ENCODE measurements around the gene RMND1.
"Not testable (repeated sequence)": the region's sequence is repeated elsewhere in the genome, so short reads cannot be mapped to it uniquely, and the experiment has no call there.

Gene RMND1

DNA sequence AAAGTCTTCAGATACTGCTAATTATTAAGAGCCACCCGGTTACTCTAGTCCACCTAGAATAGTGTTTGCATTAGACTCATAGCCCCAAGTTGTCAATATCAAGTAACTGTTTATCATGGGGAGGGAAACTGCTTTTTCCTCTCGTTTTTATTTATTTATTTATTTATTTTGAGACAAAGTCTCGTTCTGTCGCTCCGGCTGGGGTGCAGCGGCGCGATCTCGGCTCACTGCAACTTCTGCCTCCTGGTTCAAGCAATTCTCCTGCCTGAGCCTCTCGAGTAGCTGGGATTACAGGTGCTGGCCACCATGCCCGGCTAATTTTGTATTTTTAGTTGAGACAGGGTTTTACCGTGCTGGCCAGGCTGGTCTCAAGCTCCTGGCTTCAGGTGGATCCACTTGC is 25.8 kb upstream of the RMND1 start:
- no peak overlapping the region for H3K4me3 Mint-ChIP-seq
- no peak for ATAC-seq
- no peak for DNase-seq (ENCODE audit: low spot score in 2 of 2)
- H3K36me3 Mint-ChIP-seq = no peaks in the 10 kb centered on the region
- H3K4me1 Mint-ChIP-seq = peaks cover 23% of the 10 kb centered on the region
- no peaks in the 10 kb centered on the region for H3K9me3 Mint-ChIP-seq
- H3K27ac Mint-ChIP-seq = no peak overlapping the region

DNA sequence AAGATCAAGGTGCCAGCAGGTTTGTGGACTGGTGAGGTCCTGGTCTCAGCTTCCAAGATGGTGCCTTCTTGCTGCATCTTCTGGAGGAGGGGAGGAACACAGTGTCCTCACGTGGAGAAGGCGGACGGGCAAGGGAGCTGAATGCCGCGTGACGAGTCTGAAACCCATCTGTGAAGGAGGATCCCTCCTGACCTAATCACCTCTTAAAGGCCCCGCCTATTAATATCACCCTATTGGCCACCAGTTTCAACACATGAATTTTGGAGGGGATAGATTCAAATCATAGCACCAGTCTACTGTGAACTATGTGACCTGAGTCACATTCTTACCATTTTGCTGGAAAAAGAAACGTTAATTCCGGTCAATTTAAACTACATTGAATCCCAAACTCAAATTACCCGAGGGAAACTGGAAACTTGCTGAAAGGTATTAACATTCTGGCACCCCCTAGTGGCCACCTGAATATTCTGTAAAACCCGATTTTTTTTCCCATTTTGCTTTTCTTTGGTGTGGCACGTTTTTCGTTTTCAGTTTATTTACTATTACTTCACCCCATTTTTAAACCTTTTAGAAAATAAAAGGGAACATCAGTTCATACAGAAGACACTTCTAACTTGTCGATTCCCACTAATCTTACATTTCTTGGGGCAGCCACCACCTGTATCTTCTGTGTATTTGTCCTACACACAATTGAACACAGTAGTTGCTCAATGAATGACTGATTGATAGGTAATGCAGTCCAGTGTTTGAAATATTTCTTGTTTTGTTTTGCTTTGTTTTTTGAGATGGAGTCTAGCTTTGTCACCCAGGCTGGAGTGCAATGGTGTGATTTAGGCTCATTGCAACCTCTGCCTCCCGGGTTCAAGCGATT is 24.0 kb upstream of the RMND1 start:
- Mint-ChIP-seq H3K27ac (no peak overlapping the region), H3K9me3 (no peaks in the 10 kb centered on the region), H3K4me3 (no peak overlapping the region), H3K36me3 (no peaks in the 10 kb centered on the region), H3K4me1 (peaks cover 6% of the 10 kb centered on the region)
- peak; percentile 21 to 63 for DNase-seq (ENCODE audit: low spot score in 2 of 2)
- peak; percentile 43 for ATAC-seq

DNA sequence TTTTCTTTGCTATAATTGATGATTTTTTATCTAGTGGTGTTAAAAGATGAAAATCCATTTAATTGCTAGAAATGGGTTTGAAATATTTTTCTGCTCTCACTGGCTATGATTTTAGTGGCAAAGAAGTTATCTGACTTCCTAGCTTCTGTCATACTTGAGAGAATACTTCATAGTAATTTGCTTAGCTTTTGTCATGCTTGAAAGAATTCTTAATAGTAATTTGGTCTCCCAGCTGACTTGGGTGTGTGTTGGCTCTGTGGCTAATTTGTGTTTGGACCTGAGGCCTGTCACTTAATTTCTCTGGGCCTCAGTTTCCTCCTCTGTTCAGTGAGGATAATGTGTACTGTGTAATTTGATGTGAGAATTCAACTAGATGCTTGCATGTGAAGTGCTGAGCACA is 12.8 kb upstream of the RMND1 start:
- DNase-seq (ENCODE audit: low spot score in 2 of 2) (no peak), ATAC-seq (no peak)
- H3K27ac Mint-ChIP-seq = peak overlapping the region; percentile 32
- no peak overlapping the region for H3K4me3 Mint-ChIP-seq
- no peaks in the 10 kb centered on the region for H3K9me3 Mint-ChIP-seq
- H3K4me1 Mint-ChIP-seq = no peaks in the 10 kb centered on the region
- peaks cover 50% of the 10 kb centered on the region for H3K36me3 Mint-ChIP-seq

DNA sequence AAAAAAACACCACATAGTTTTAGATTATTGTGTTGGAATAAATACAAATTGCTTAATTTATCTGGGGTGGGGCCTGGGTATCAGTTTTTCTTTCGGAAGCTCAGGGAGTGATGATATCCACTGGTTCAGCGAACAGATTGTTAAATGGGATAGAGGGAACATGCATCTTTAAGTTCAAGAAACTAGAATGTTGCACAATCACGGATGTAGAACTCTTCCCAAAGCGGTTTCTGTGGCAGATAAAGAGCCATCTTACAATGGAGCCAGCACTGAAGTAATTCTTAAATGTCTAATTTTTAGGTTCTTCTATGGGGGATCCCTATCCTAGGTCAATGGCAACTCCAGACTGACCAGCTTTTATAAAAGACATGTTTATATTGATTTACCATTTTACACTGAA is 9.7 kb upstream of the RMND1 start:
- DNase-seq (ENCODE audit: low spot score in 2 of 2) (no peak), ATAC-seq (no peak)
- Mint-ChIP-seq H3K9me3 (no peaks in the 10 kb centered on the region), H3K4me1 (no peaks in the 10 kb centered on the region), H3K27ac (no peak overlapping the region), H3K4me3 (no peak overlapping the region), H3K36me3 (peaks cover 54% of the 10 kb centered on the region)

DNA sequence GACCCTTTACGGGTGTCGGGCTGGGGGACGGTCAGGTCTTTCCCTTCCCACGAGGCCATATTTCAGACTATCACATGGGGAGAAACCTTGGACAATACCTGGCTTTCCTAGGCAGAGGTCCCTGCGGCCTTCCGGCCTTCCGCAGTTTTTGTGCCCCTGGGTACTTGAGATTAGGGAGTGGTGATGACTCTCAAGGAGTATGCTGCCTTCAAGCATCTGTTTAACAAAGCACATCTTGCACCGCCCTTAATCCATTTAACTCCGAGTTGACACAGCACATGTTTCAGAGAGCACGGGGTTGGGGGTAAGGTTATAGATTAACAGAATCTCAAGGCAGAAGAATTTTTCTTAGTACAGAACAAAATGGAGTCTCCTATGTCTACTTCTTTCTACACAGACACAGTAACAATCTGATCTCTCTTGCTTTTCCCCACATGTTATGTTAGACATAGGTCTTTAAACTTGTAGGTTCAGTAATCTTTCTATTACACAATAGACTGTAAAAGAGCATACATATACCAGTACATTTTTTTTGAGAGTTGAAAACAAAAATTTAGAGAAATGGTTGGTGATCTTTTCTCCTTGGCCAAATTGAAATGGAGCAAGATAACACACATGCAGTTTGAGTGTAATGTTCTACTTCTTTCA is 3.9 kb upstream of the RMND1 start:
- not testable (repeated sequence) for H3K4me3 Mint-ChIP-seq; H3K9me3 Mint-ChIP-seq; H3K4me1 Mint-ChIP-seq; ATAC-seq; H3K27ac Mint-ChIP-seq; DNase-seq (ENCODE audit: low spot score in 2 of 2)
- H3K36me3 Mint-ChIP-seq = peaks cover 48% of the 10 kb centered on the region

DNA sequence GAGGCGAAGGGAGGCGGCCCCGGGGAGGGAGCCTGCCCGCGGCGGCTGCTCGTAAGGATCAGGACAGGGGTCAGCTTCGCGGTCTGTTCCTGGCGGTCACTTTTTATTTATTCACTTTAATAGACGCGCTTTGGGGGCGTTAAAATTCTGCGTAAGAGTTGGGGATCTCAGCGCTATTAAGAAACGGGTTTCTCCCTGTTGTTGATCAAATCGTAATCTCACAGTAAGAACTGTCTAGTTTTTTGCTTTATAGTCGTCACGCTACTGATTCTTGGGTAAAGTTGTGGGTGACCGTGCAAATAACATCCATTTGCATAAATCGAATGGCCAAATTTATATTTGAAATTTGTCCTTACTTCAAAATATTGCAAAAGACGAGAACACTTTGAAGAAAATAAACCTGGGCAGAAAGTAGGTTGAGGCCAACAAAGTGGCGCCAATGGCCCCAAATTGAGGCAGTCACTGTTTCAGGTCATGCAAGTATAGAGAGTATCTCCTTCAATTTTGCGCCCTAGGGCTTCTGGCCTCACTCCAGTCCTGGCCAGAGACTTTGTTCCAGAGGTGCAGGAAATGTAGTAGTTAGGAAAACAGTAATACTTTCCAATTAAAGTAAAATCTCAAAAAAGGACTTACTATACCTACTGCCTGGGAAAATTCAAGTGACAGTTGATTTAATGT is 963 bp upstream of the RMND1 start:
- ATAC-seq (no peak), DNase-seq (ENCODE audit: low spot score in 2 of 2) (no peak)
- peaks cover 24% of the 10 kb centered on the region for H3K4me1 Mint-ChIP-seq
- H3K9me3 Mint-ChIP-seq = no peaks in the 10 kb centered on the region
- peaks cover 18% of the 10 kb centered on the region for H3K36me3 Mint-ChIP-seq
- peak overlapping the region; percentile 89 for H3K4me3 Mint-ChIP-seq
- H3K27ac Mint-ChIP-seq = peak overlapping the region; percentile 98

DNA sequence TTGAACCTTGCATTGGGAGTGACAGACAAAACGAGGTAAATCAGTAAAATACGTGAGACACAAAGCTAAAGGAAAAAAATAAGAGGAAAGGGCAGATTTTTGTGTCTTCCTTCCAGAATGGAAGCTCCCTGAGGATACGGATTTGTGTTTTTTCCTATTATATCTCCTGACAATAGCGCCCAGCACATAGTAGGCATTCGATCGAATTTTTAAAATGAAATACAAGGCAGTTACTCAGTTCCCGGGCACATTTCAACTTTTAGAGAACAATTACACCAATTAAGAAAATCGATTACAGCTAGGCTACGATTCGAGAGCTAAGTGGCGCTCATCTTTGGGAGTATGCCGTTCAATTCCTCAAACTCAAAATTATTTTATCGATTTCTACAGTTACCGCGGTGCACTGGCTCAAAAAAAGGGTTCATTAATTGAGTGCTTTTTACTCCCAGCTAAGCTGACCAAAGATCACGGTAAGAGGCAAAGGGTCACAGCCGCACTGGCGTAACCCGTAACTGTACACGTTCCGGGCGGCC is 443 bp downstream of the RMND1 start:
- ATAC-seq (no peak), DNase-seq (ENCODE audit: low spot score in 2 of 2) (no peak)
- Mint-ChIP-seq H3K36me3 (peaks cover 13% of the 10 kb centered on the region), H3K27ac (peak overlapping the region; percentile 98), H3K4me1 (peaks cover 24% of the 10 kb centered on the region), H3K4me3 (peak overlapping the region; percentile 89), H3K9me3 (no peaks in the 10 kb centered on the region)

DNA sequence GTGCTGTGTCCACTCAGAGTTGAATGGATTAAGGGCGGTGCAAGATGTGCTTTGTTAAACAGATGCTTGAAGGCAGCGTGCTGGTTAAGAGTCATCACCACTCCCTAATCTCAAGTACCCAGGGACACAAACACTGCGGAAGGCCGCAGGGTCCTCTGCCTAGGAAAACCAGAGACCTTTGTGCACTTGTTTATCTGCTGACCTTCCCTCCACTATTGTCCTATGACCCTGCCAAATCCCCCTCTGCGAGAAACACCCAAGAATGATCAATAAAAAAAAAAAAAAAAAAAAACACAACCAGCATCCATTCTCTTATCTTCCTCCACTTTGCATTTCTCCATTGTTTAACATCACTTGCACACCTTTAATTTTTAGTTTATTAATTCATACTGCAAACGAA is 998 bp downstream of the RMND1 start:
- peak overlapping the region; percentile 98 for H3K27ac Mint-ChIP-seq

DNA sequence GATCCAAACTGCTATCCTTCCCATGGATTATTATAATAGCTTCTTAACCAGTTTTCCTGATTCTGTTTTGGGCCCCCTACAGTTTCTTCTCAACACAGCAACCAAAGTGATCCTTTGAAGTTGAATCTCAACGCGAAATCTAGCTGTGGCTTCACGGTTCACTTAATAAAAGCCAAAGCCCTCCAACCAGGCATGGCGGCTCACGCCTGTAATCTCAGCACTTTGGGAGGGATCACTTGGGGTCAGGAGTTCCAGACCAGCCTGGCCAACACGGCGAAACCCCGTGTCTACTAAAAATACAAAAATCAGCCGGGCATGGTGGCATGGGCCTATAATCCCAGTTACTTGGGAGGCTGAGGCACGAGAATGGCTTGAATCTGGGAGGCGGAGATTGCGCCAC is 3.3 kb downstream of the RMND1 start:
- H3K4me3 Mint-ChIP-seq = no peak overlapping the region
- no peak for DNase-seq (ENCODE audit: low spot score in 2 of 2)
- H3K4me1 Mint-ChIP-seq = peaks cover 24% of the 10 kb centered on the region
- H3K9me3 Mint-ChIP-seq = no peaks in the 10 kb centered on the region
- peaks cover 31% of the 10 kb centered on the region for H3K36me3 Mint-ChIP-seq
- H3K27ac Mint-ChIP-seq = no peak overlapping the region
- no peak for ATAC-seq

More for the DNA sequence above, 998 bp downstream of the RMND1 start:
- not testable (repeated sequence) for H3K9me3 Mint-ChIP-seq; ATAC-seq; DNase-seq (ENCODE audit: low spot score in 2 of 2)
- peak overlapping the region; percentile 89 for H3K4me3 Mint-ChIP-seq
- H3K36me3 Mint-ChIP-seq = peaks cover 13% of the 10 kb centered on the region
- peaks cover 24% of the 10 kb centered on the region for H3K4me1 Mint-ChIP-seq

DNA sequence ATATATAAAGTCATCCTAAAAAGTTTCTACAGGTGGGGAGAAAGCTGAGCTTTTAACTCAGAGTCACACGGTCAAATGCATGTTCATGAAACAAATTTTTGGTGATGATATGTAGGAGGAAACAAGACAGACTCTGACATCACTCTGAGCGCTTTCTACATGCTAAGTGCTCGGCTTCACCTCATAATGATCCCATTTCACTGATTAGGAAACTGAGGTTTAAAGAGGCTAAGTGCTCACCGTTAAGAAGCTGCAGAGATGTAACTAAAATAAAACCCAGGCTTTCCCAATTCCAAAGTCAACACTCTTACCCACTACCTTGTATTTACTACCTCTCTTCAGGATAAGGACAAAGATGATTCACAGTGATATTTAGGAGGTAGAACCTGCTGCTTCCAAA is 4.7 kb downstream of the RMND1 start:
- peaks cover 24% of the 10 kb centered on the region for H3K4me1 Mint-ChIP-seq
- no peak for ATAC-seq
- H3K27ac Mint-ChIP-seq = no peak overlapping the region
- H3K36me3 Mint-ChIP-seq = peaks cover 26% of the 10 kb centered on the region
- H3K4me3 Mint-ChIP-seq = no peak overlapping the region
- DNase-seq (ENCODE audit: low spot score in 2 of 2) = no peak
- H3K9me3 Mint-ChIP-seq = no peaks in the 10 kb centered on the region

DNA sequence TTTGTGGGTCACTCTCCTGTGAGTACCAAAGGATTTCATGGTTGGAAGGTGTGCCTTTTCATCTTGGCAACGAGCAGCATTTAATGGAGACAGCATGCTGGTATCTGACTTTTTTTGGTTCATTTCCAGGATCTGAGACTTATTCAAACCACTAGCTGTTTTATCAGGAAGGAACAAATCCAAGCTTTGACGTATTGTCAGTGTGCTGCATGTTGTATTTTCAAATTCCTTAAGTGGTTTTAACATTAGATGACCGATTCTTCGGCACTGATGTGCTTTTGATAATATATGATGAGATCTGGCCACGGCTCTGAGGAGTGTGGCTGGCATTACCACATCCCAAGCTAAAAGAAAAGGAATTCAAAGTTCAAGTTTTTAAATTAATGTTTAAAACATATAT is 6.4 kb downstream of the RMND1 start:
- H3K36me3 Mint-ChIP-seq = peaks cover 21% of the 10 kb centered on the region
- DNase-seq (ENCODE audit: low spot score in 2 of 2) (no peak), ATAC-seq (no peak)
- no peak overlapping the region for H3K4me3 Mint-ChIP-seq
- no peaks in the 10 kb centered on the region for H3K9me3 Mint-ChIP-seq
- H3K4me1 Mint-ChIP-seq = peaks cover 29% of the 10 kb centered on the region
- H3K27ac Mint-ChIP-seq = no peak overlapping the region

DNA sequence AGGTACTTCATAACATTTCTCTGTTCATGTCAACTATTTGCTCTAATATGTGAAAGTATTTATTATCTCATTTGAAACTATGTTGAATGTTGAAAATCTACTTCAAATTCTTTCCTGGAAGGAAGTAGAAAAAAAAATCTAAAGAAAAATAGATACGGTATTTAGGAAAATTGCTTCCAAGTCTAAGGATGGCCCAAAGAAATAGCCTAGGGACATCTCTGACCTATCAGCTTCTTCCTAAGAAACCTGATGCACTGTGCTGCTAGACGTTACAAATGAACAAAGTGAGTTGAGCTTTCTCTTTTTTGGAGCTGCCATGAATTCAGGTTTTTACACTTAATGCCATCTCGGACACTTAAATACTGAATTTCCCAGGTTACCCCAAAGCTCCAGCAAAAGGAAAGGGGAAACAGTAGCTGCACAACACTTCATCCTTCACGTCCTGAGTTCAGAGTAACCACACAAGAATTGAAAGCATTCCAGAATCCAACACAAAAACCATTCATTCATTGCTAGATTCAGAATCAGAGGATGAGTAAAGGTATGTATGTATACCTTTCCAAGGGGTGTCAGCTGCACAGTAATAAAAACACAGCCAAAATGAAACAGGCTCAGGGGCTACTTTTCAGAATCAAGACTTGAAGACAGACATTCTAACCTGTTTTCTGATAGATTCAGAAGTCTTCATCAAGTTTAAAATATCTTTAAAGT is 7.9 kb downstream of the RMND1 start:
- no peak for DNase-seq (ENCODE audit: low spot score in 2 of 2)
- no peak for ATAC-seq
- no peak overlapping the region for H3K27ac Mint-ChIP-seq
- H3K4me1 Mint-ChIP-seq = peaks cover 24% of the 10 kb centered on the region
- peaks cover 21% of the 10 kb centered on the region for H3K36me3 Mint-ChIP-seq
- no peak overlapping the region for H3K4me3 Mint-ChIP-seq
- no peaks in the 10 kb centered on the region for H3K9me3 Mint-ChIP-seq

DNA sequence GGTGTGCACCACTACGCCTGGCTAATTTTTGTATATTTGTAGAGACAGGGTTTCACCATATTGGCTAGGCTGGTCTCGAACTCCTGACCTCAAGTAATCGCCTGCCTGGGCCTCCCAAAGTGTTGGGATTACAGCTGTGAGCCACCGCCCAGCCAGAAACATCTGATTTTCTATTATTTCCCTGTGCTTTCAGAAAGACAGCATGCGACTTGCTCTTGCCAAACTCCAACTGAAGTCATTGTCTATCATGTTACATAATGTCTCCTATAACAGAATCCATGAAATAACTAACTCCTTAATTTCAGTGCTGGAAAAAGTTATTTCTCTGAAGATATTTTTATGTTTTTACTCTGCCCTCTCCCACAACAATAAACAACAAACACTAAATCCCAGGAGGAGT is 8.5 kb downstream of the RMND1 start:
- peaks cover 21% of the 10 kb centered on the region for H3K4me1 Mint-ChIP-seq
- no peak overlapping the region for H3K27ac Mint-ChIP-seq
- H3K9me3 Mint-ChIP-seq = no peaks in the 10 kb centered on the region
- H3K36me3 Mint-ChIP-seq = peaks cover 21% of the 10 kb centered on the region
- DNase-seq (ENCODE audit: low spot score in 2 of 2) (no peak), ATAC-seq (no peak)
- H3K4me3 Mint-ChIP-seq = no peak overlapping the region

DNA sequence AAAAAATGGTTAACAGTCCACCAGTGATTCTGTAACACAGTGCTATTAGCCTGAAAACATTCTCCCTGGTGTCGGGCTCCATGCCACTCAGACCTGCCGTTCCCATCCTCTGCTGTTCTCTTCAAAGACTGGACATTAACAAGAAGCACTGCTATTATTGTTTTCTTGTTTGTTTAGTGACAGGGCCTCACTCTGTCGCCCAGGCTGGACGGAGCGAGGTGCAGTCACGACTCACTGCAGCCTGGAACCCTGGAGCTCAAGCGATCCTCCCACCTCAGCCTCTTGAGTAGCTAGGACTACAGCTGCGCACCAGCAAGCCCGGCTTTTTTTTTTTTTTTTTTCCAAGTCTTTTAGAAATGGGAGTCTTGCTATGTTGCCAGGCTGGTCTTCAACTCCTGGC is 9.6 kb downstream of the RMND1 start:
- no peak overlapping the region for H3K4me3 Mint-ChIP-seq
- H3K9me3 Mint-ChIP-seq = no peaks in the 10 kb centered on the region
- H3K36me3 Mint-ChIP-seq = peaks cover 21% of the 10 kb centered on the region
- H3K4me1 Mint-ChIP-seq = peaks cover 25% of the 10 kb centered on the region
- ATAC-seq = no peak
- no peak for DNase-seq (ENCODE audit: low spot score in 2 of 2)
- H3K27ac Mint-ChIP-seq = no peak overlapping the region
